K562 (cell line): ENCODE data around the gene RSPH1. TPM values are rescaled to one million over a fixed set of nuclear protein-coding genes. Genes with fewer than 3 reads are reported as not detected.
A peak's percentile ranks its signal among the peaks of the same experiment; 100 is the strongest.

ENCODE experiments used
- ATAC-seq: fragments of 200-7000 bp; cut with Tn5 transposase; 3 replicates; pipeline ENCODE4 v1.9.1; 2020; ENCODE audit warnings: moderate library complexity
- BruUV-seq: library from RNA; stranded (reverse); fragments of 400-500 nt; replicated peaks from 2 replicates; lab custom pipeline; 2021; lab: Mats Ljungman, UMichigan
- CTCF ChIA-PET: fragments of 300-600 bp; formaldehyde crosslinking; extraction: SDS; loops from one replicate; lab custom pipeline; 2021; ENCODE audit warnings: low intra/inter-chr PET ratio; lab: Yijun Ruan, JAX
- POLR2A ChIA-PET: fragments of 300-600, 350-650 bp; sonication (Branson Sonifier 250); formaldehyde crosslinking; extraction: SDS; loops from one replicate; lab custom pipeline; 2021; ENCODE audit warnings: antibody characterized with exemption, inconsistent platforms; lab: Yijun Ruan, JAX
- DNase-seq, 4 experiments: peaks; one replicate each; pipeline versions ENCODE4 v3.0.0 to v3.0.0-alpha.2; 2011 to 2018; ENCODE audit warnings: low spot score in 3 of 4, mixed read lengths in 3 of 4; ENCODE audit errors: extremely low read depth in 1 of 4
- FAIRE-seq: peaks from 2 replicates; lab custom pipeline; 2011; peaks lifted over from hg19 to GRCh38; lab: Jason Lieb, UNC
- H2AFZ ChIP-seq: 2 replicates; pipeline ENCODE4 v1.6.0; 2011; ENCODE audit warnings: low read depth, low read length, control low read depth, inconsistent platforms
- H3K27ac ChIP-seq: fragments of 200-600 bp; 3 replicates; pipeline ENCODE4 v1.8.0; 2011; ENCODE audit warnings: low read depth, mild to moderate bottlenecking, control low read depth, inconsistent platforms, low read length, moderate library complexity, mixed read lengths; ENCODE audit errors: extremely low read depth
- H3K27me3 ChIP-seq, 2 experiments: fragments of 300-600 bp in 1 of 2; 2 replicates in 1 of 2; 3 replicates in 1 of 2; pipeline versions ENCODE4 v1.6.0 to v1.8.0; 2011; ENCODE audit warnings: inconsistent platforms in 2 of 2, low read length in 2 of 2, mild to moderate bottlenecking in 1 of 2, mixed read lengths in 1 of 2, moderate library complexity in 1 of 2; ENCODE audit not compliant: control insufficient read depth in 2 of 2, insufficient read depth in 2 of 2
- H3K36me3 ChIP-seq: fragments of 300-600 bp; 3 replicates; pipeline ENCODE4 v1.8.0; 2011; ENCODE audit warnings: mild to moderate bottlenecking, low read length, inconsistent platforms; ENCODE audit not compliant: control insufficient read depth, insufficient read depth
- H3K4me1 ChIP-seq, 2 experiments: fragments of 200-600 bp in 1 of 2; replicated peaks in 1 of 2; 2 replicates in 1 of 2; 3 replicates in 1 of 2; pipeline versions ENCODE4 v1.5.1 to v1.8.0; 2011; ENCODE audit warnings: inconsistent platforms in 2 of 2, low read length in 2 of 2, mild to moderate bottlenecking in 1 of 2, mixed read lengths in 1 of 2, moderate library complexity in 1 of 2; ENCODE audit not compliant: control insufficient read depth in 2 of 2, insufficient read depth in 2 of 2
- H3K4me2 ChIP-seq: 2 replicates; pipeline ENCODE4 v1.6.1; 2011; ENCODE audit warnings: low read length, control low read depth, inconsistent platforms, mixed read lengths; ENCODE audit not compliant: insufficient read depth
- H3K4me3 ChIP-seq: fragments of 200-600 bp; sonication (generic), shearing (Covaris generic); 2 replicates; pipeline ENCODE4 v1.5.1; 2016; ENCODE audit warnings: control low read depth, inconsistent platforms
- H3K79me2 ChIP-seq: fragments of 200-600 bp; 3 replicates; pipeline ENCODE4 v1.8.0; 2011; ENCODE audit warnings: low read length, inconsistent platforms; ENCODE audit not compliant: control insufficient read depth, insufficient read depth
- H3K9ac ChIP-seq, 2 experiments: 2 replicates each; pipeline versions ENCODE4 v1.6.0 to v1.6.1; 2011; ENCODE audit warnings: low read depth in 2 of 2, low read length in 2 of 2, control low read depth in 1 of 2, inconsistent platforms in 1 of 2, mild to moderate bottlenecking in 1 of 2, mixed read lengths in 1 of 2; ENCODE audit not compliant: insufficient read depth in 1 of 2
- H3K9me1 ChIP-seq: one replicate; pipeline ENCODE4 v1.6.0; 2011; ENCODE audit warnings: inconsistent platforms, mild to moderate bottlenecking, low read length, moderate library complexity; ENCODE audit not compliant: control insufficient read depth, insufficient read depth
- H3K9me3 ChIP-seq: replicated peaks from 2 replicates; pipeline ENCODE4 v1.5.1; 2011; ENCODE audit warnings: low read depth, low read length, inconsistent platforms; ENCODE audit not compliant: control insufficient read depth, insufficient read depth
- H4K20me1 ChIP-seq: replicated peaks from 2 replicates; pipeline ENCODE4 v1.6.1; 2011; ENCODE audit warnings: low read length, inconsistent platforms, mixed read lengths; ENCODE audit not compliant: control insufficient read depth, insufficient read depth
- ATF3 ChIP-seq, 2 experiments: fragments of 450-650 bp in 1 of 2; sonication (generic) in 1 of 2; formaldehyde crosslinking in 1 of 2; IDR thresholded peaks in 1 of 2; conservative IDR thresholded peaks in 1 of 2; 2 replicates each; pipeline versions ENCODE4 v1.6.1 to v1.8.1; 2016 to 2023; ENCODE audit warnings: mild to moderate bottlenecking in 2 of 2, moderate library complexity in 2 of 2, inconsistent platforms in 1 of 2, missing genetic modification reagents in 1 of 2
- ELF4 ChIP-seq: fragments of 450-650 bp; formaldehyde crosslinking; IDR thresholded peaks from 2 replicates; pipeline ENCODE4 v1.4.0; 2022; ENCODE audit warnings: missing genetic modification characterization
- HBP1 ChIP-seq: fragments of 450-650 bp; formaldehyde crosslinking; IDR thresholded peaks from 2 replicates; pipeline ENCODE4 v1.4.0; 2022; ENCODE audit warnings: missing genetic modification characterization
- MLLT1 ChIP-seq, 2 experiments: fragments of 450-650 bp; IDR thresholded peaks; 2 replicates each; pipeline ENCODE4 v1.6.1; 2016
- OTX1 ChIP-seq: fragments of 450-650 bp; formaldehyde crosslinking; IDR thresholded peaks from 2 replicates; pipeline ENCODE4 v1.4.0; 2022; ENCODE audit warnings: mild to moderate bottlenecking
- PHF20 ChIP-seq: fragments of 450-650 bp; IDR thresholded peaks from 2 replicates; pipeline ENCODE4 v1.6.1; 2018; ENCODE audit not compliant: partially characterized antibody
- THRB ChIP-seq: fragments of 450-650 bp; formaldehyde crosslinking; conservative IDR thresholded peaks from 2 replicates; pipeline ENCODE4 v1.4.0; 2022; ENCODE audit warnings: mild to moderate bottlenecking, missing genetic modification characterization
- TRIM24 ChIP-seq, 2 experiments: fragments of 450-650 bp; IDR thresholded peaks; 2 replicates each; pipeline ENCODE4 v1.6.1; 2016
- ZBTB26 ChIP-seq: fragments of 450-650 bp; formaldehyde crosslinking; IDR thresholded peaks from 2 replicates; pipeline ENCODE4 v1.4.0; 2022; ENCODE audit warnings: missing genetic modification characterization
- ZBTB33 ChIP-seq: sonication (generic); formaldehyde crosslinking; IDR thresholded peaks from 2 replicates; pipeline ENCODE4 v1.8.1; 2023; ENCODE audit warnings: mild to moderate bottlenecking, missing genetic modification reagents
- ZNF785 ChIP-seq: fragments of 250-450 bp; sonication (Bioruptor Pico); IDR thresholded peaks from 2 replicates; pipeline ENCODE4 v1.4.0; 2020; ENCODE audit warnings: mild to moderate bottlenecking
- WGBS: fragments of 100-300 bp; shearing (Covaris generic); methylation state at CpG from one replicate; pipeline ENCODE4 v1.1.6; 2016; ENCODE audit warnings: low coverage, mixed read lengths; ENCODE audit not compliant: insufficient coverage; ENCODE audit errors: missing lambda C conversion rate; 5-methylcytosine and 5-hydroxymethylcytosine counted together
- in situ Hi-C: fragments of 300-500 bp; cut with MboI; formaldehyde crosslinking; loops from 4 replicates; pipeline ENCODE4 v1.15.0; 2018; ENCODE audit warnings: inconsistent platforms, mixed read lengths
- intact Hi-C: fragments of 100-400 bp; cut with micrococcal nuclease; formaldehyde crosslinking; loops from 2 replicates; pipeline ENCODE4 v1.14.2; 2022
- polyA plus RNA-seq, 8 experiments: library from polyadenylated mRNA; depleted of rRNA in 4 of 8; stranded (reverse) in 5 of 8; unstranded in 3 of 8; fragments of >200 nt; fragmentation: Nextera tagmentation in 2 of 8; fragmentation: Illumina TruSeq in 1 of 8; extraction: Ambion mirVana in 2 of 8; extraction: Trizol in 1 of 8; gene quantifications; 2 replicates each; pipeline versions ENCODE4 v1.2.1 to v1.2.3, GENCODE V29; 2011 to 2014; ENCODE audit warnings: inconsistent platforms in 1 of 8, missing spikeins in 1 of 8
- total RNA-seq, 7 experiments: library from RNA; depleted of rRNA in 6 of 7; stranded (reverse); fragments of >200 nt in 6 of 7; fragmentation: Illumina TruSeq in 2 of 7; extraction: Trizol in 2 of 7; gene quantifications; 2 replicates each; pipeline versions ENCODE4 v1.2.1 to v1.2.3, GENCODE V29; 2011 to 2021; ENCODE audit warnings: low replicate concordance in 1 of 7

RSPH1 gene
- total and polyA plus RNA-seq, 9 of the 15 experiments (the other 6 are each of a cell fraction or from before 2014, with no cell fraction given), result 0.17 TPM; not detected in 8

- ATAC-seq (no peak), DNase-seq (no peak), FAIRE-seq (peak; percentile 84)
- no peaks in the 10 kb centered on the region for H3K36me3 ChIP-seq
- H3K79me2 ChIP-seq, result no peaks in the 10 kb centered on the region
- peaks cover under 1 to 5% of the 10 kb centered on the region in 2 experiments; a peak in 3 of 5 replicates for H3K4me1 ChIP-seq
- in situ Hi-C loops (loop anchor here (10.0 kb wide), 1 partner anchor 125 kb away; the partner anchor contains the start of gene TFF3), intact Hi-C loops (no loop called here)
- H3K4me2 ChIP-seq, result no peak overlapping the region
- no peak overlapping the region for H3K9ac ChIP-seq
- ChIA-PET POLR2A (no interaction called here), CTCF (no interaction called here)
- H3K9me1 ChIP-seq, result no peaks in the 10 kb centered on the region
- H4K20me1 ChIP-seq, result peaks cover 3% of the 10 kb centered on the region; the same call in 1 of the 2 replicates
- 24% methylated on average over 17 of the region's 17 CpGs for WGBS
- H3K27ac ChIP-seq, result no peak overlapping the region
- H3K27me3 ChIP-seq, result peaks cover 0 to 7% of the 10 kb centered on the region in 2 experiments; a peak in 3 of 5 replicates
- H2AFZ ChIP-seq, result no peak overlapping the region
- BruUV-seq, result no TSS peak
- H3K4me3 ChIP-seq, result no peak overlapping the region
- H3K9me3 ChIP-seq, result no peaks in the 10 kb centered on the region
- TF ChIP-seq ZNF785 (CRISPR knock-in tag), result no peak
- TF ChIP-seq ZBTB33 (CRISPR knock-in tag), result peak; percentile 92
- peak; percentile 90; the same call in 1 of the 2 replicates for TF ChIP-seq THRB
- TF ChIP-seq MLLT1 (IDR thresholded peaks at IDR 0.05), result peak in 1 of 2 experiments; percentile 61; a peak in 1 of 4 replicates
- peak; percentile 69; the same call in 1 of the 2 replicates for TF ChIP-seq ELF4
- peak; percentile 30 for TF ChIP-seq ATF3 (IDR thresholded peaks at IDR 0.05)
- TF ChIP-seq ATF3 (CRISPR knock-in tag; conservative IDR thresholded peaks at IDR 0.05), result no peak
- peak; percentile 83 for TF ChIP-seq ZBTB26 (CRISPR knock-in tag)
- peak; percentile 25 to 68; a peak in 2 of 4 replicates for TF ChIP-seq TRIM24 (IDR thresholded peaks at IDR 0.05)
- peak; percentile 90; the same call in 1 of the 2 replicates for TF ChIP-seq HBP1 (CRISPR knock-in tag)
- peak; percentile 59 for TF ChIP-seq PHF20
- peak; percentile 63; the same call in 1 of the 2 replicates for TF ChIP-seq OTX1 (CRISPR knock-in tag)
These were observed 56.5 kb downstream of the RSPH1 start for GRCh38 chr21:42439284-42440186.
